ENCODE measurements around the gene CNTNAP3.
"Not testable (repeated sequence)": the region's sequence is repeated elsewhere in the genome, so short reads cannot be mapped to it uniquely, and the experiment has no call there.

Gene CNTNAP3

GRCh38 chr9:39287980-39288379, at the start of gene CNTNAP3:
Gene CNTNAP3, minus strand, starts transcription at chr9:39288167. Its CDS starts 103 bp downstream, at chr9:39288064.
- not testable (repeated sequence) for DNase-seq (ENCODE audit: low read depth)

DNA sequence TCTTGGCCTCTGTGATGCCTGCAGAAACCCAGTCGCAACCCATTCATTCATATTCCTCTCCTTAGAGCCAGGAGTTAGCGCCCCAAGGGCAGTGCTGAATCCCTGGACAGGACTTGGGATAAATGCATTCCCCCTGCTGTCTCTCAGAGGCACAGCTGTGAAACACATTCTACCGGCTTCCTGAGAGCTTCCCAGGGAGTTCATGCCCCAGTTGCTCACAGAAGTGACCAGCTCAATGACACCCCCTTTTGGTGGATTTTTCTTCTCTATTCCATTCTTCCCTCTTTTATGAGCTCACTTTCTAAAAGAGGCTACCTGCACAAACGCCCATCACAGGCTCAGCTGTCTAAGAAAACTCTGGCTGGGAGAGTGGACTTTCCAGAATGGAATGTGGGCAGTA, 8.0 kb downstream of the CNTNAP3 start:
- DNase-seq (ENCODE audit: low read depth) = not testable (repeated sequence)

DNA sequence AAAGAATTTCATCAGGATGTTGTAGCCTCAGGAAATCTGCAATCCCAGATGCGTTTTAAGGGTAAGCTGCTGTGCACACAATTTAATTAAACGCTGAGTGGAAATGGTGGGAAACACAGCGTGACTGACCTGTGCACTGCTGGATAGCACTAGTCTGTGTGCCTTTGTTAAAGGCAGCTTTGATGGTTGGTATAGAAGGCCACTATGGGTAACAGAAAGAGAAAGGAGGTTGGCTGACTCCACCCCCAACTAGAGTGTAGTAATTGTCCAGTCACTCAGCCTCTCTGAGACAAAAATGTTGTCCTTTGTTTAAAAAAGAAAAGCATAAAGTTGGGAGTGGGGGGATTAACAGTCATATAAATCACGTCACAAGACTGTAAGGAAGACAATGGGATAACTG, 45.5 kb downstream of the CNTNAP3 start:
- DNase-seq (ENCODE audit: low read depth) = not testable (repeated sequence)

- DNase-seq (ENCODE audit: low read depth) = not testable (repeated sequence)
These were observed 55.6 kb downstream of the CNTNAP3 start for GRCh38 chr9:39232130-39232991.

GRCh38 chr9:39215976-39216375, 72.0 kb downstream of the CNTNAP3 start:
- not testable (repeated sequence) for DNase-seq (ENCODE audit: low read depth)

GRCh38 chr9:39209773-39210172, 78.2 kb downstream of the CNTNAP3 start:
- not testable (repeated sequence) for DNase-seq (ENCODE audit: low read depth)

GRCh38 chr9:39206643-39207042, 81.3 kb downstream of the CNTNAP3 start:
- not testable (repeated sequence) for DNase-seq (ENCODE audit: low read depth)

GRCh38 chr9:39205842-39206241, 82.1 kb downstream of the CNTNAP3 start:
- not testable (repeated sequence) for DNase-seq (ENCODE audit: low read depth)

- not testable (repeated sequence) for DNase-seq (ENCODE audit: low read depth)
These were observed 87.6 kb downstream of the CNTNAP3 start for GRCh38 chr9:39200412-39200811.

DNA sequence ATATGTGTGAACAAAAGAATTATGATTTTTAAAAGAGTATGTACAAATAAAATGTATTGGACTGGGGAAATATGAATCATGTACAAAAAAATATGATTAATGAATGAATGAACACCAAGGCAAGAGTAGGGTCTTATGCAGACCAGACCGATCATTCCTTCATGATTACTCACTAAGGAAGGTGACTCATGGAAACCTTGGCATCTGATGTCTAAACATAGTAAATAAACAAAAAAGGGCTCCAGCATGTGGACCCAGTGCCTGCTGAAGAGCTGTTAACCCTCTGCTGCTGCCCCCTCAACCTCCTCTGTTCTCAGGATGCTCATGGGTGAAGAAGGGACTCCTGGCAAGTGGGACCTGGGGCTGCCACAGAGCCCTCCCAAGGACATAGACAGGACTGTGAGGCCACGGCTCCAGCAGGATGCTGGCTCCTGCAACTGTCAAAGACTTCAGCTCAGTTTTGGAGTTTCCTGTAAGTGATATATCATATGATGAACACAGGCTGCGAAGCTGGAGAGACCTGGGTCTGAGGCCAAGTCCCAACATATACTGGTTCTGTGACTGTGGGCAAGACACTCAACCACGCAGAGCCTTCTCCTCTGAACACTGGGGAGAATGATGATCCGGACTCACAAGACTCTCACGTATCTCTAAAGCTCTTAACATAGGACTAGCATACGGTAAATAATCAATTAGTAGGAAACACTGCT, 89.8 kb downstream of the CNTNAP3 start:
- not testable (repeated sequence) for DNase-seq (ENCODE audit: low read depth)

- not testable (repeated sequence) for DNase-seq (ENCODE audit: low read depth)
These were observed 116.6 kb downstream of the CNTNAP3 start for GRCh38 chr9:39171370-39171769.

- DNase-seq (ENCODE audit: low read depth) = not testable (repeated sequence)
These were observed 130.3 kb downstream of the CNTNAP3 start for GRCh38 chr9:39157714-39158113.

GRCh38 chr9:39132826-39133552, 155.0 kb downstream of the CNTNAP3 start:
- DNase-seq (ENCODE audit: low read depth) = not testable (repeated sequence)

DNA sequence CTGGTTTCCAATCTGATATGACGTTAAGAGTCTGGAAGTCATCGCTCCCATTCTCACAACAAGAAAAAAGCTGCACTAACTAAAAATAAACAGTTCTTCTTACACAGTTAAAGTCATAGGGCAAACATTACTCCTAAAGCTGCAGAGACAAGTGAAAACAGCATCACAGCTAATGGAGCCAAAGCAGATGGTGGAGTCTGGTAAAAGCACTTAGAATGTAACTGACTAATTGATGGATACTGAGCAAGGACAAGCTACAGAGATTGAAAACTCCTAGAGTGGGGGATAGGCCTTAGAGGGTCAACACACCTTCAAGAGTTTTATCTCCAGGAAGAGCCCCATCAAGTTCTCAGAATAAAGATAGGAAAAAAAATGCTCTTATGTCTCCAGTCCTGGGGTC, 166.6 kb downstream of the CNTNAP3 start:
- not testable (repeated sequence) for DNase-seq (ENCODE audit: low read depth)

GRCh38 chr9:39111746-39112145, 176.2 kb downstream of the CNTNAP3 start:
- not testable (repeated sequence) for DNase-seq (ENCODE audit: low read depth)

DNA sequence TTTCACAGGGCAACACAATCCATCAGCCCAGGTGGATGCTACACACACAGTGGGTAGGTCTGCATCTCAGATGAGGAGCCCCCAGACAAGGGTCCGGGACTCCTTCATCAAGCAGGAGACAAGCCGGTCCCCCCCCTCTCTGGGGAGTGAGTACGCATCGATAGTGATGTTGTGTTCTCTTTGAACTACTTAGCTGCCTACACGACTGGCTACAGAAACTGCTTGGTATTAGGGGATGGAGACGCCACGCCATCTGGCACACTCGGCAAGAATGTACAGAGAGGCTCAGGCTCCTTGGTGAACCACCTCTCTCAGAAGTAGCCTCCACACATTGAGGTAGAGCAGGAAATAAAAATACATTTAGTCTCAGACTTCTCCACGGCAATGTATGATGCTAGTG, 179.8 kb downstream of the CNTNAP3 start:
- DNase-seq (ENCODE audit: low read depth) = no peak

DNA sequence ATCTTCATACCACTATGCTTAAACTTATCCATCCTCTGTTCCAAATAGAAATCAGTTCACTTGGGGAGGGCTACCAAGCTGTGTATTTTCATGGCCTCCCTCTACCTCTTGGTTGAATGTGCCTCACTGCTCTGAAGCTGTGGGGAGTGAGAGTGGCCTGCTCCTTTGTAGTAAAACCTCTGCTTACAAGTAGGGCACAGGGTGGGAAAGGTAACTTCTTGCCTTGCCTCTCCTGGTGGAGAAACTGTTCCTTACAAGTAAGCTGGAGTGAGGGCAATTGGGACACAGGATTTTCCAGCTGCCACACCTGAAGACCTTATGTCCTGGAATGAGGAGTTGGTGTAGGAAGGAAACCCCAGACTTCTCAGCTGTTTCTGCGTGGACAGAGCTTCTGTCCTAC, 190.8 kb downstream of the CNTNAP3 start:
- not testable (repeated sequence) for DNase-seq (ENCODE audit: low read depth)

DNA sequence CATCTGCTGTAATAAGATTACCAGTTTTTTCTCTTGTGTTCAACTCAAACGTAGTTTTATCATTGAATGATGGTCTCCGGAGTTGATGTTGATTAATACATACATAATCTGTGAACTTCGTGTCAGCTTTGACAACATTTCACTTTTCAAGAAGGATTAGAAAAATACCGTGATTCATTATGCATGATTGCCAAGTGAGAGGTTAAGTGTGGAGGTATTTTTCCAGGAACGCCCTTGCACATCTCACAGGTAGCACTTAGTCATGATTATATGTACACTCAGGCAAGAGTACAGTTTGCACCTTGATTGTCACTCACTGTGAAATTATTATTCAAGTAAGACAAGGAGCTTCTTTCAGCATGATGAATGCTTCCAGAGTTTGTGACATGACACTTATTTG, 202.7 kb downstream of the CNTNAP3 start:
- not testable (repeated sequence) for DNase-seq (ENCODE audit: low read depth)

- not testable (repeated sequence) for DNase-seq (ENCODE audit: low read depth)
These were observed 205.4 kb downstream of the CNTNAP3 start for GRCh38 chr9:39082574-39082973.

DNA sequence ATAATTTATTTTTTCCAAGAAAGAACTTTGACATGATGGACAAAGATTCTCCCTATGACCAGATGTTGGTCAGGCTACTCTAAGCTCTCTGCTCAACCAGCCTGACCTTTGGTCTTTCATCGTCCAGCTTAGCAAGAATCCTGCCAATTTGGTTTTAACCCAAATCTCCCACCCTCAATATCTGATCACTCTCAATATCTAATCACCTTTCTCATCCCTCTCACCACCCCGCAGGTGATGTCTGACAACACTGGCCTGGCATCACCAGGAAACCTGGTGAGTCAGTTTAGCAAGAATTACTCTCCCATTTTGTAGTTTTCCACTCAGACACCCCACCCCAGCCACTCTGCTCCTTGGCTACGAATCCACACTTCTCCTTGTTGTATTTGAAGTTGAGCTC, 207.9 kb downstream of the CNTNAP3 start:
- DNase-seq (ENCODE audit: low read depth) = not testable (repeated sequence)

GRCh38 chr9:39078621-39079256, 209.2 kb downstream of the CNTNAP3 start:
- DNase-seq (ENCODE audit: low read depth) = not testable (repeated sequence)

- not testable (repeated sequence) for DNase-seq (ENCODE audit: low read depth)
These were observed 214.4 kb downstream of the CNTNAP3 start for GRCh38 chr9:39073537-39073936.
